ENCODE measurements around the gene SAT2.

- TF ChIP-seq EZH2phosphoT487 (IDR thresholded peaks at IDR 0.05) (no peak), CTCF (IDR thresholded peaks at IDR 0.05) (no peak)
Measured at GRCh38 chr17:7655541-7655840, 27.9 kb upstream of the SAT2 start.

Measured in neural progenitor cell (in vitro differentiated cells).